GM21526 (cell line): Measurements from ENCODE around the gene ERICH6B.
A peak's percentile ranks its signal among the peaks of the same experiment; 100 is the strongest.

ENCODE experiments used
- ATAC-seq: cut with Tn5 transposase; IDR thresholded peaks from one replicate; pipeline ENCODE4 v1.9.1; 2021; ENCODE audit warnings: moderate library complexity; ENCODE audit not compliant: unreplicated experiment, low FRiP score

Gene ERICH6B

GRCh38 chr13:45602183-45603170 is 13.1 kb downstream of the ERICH6B start:
- ATAC-seq: no peak

GRCh38 chr13:45601680-45602079 is 13.9 kb downstream of the ERICH6B start:
- no peak for ATAC-seq

- no peak for ATAC-seq
Measured at GRCh38 chr13:45598597-45598996, 16.9 kb downstream of the ERICH6B start.

- ATAC-seq: no peak
Measured at GRCh38 chr13:45596800-45597475, 18.6 kb downstream of the ERICH6B start.

GRCh38 chr13:45595965-45596364 is 19.6 kb downstream of the ERICH6B start:
- no peak for ATAC-seq

- ATAC-seq: no peak
Measured at GRCh38 chr13:45594764-45595163, 20.8 kb downstream of the ERICH6B start.

GRCh38 chr13:45594227-45594626 is 21.3 kb downstream of the ERICH6B start:
- ATAC-seq: no peak

- peak; percentile 68 for ATAC-seq
Measured at GRCh38 chr13:45592758-45593157, 22.8 kb downstream of the ERICH6B start.

- no peak for ATAC-seq
Measured at GRCh38 chr13:45590066-45590465, 25.5 kb downstream of the ERICH6B start.

GRCh38 chr13:45587897-45588296 is 27.6 kb downstream of the ERICH6B start:
- ATAC-seq: no peak

- no peak for ATAC-seq
Measured at GRCh38 chr13:45584816-45585215, 30.7 kb downstream of the ERICH6B start.

- no peak for ATAC-seq
Measured at GRCh38 chr13:45582408-45583076, 33.0 kb downstream of the ERICH6B start.

- ATAC-seq: no peak
Measured at GRCh38 chr13:45576466-45576865, 39.1 kb downstream of the ERICH6B start.

GRCh38 chr13:45575830-45576180 is 39.7 kb downstream of the ERICH6B start:
- no peak for ATAC-seq

GRCh38 chr13:45575146-45575829 is 40.3 kb downstream of the ERICH6B start:
- no peak for ATAC-seq

GRCh38 chr13:45565331-45565730 is 50.2 kb downstream of the ERICH6B start:
- no peak for ATAC-seq

GRCh38 chr13:45564133-45564776 is 51.3 kb downstream of the ERICH6B start:
- no peak for ATAC-seq

- ATAC-seq: no peak
Measured at GRCh38 chr13:45554604-45555109, 60.9 kb downstream of the ERICH6B start.

GRCh38 chr13:45548281-45548680 is 67.3 kb downstream of the ERICH6B start:
- no peak for ATAC-seq

GRCh38 chr13:45546410-45546765 is 69.2 kb downstream of the ERICH6B start:
- ATAC-seq: no peak
